ENCODE data around the gene COTL1.

Gene COTL1

DNA sequence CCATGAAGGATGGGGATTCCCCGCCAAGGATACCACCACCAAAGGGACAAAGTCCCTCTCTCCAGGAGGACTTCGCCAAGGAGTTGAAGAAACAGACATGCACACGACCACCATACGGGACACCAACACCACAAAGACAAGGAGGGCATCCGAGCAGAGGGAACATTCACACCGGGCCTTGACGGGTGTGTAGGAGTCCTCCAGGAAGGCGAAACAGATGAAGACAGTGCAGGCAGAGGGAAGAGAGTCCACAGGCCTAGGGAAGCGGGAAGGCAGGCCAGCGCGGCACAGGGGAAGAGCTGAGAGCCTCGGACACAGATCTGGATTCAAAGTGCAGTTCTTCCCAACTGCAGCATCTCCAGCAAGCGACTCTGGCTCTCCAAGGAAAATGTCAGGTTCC lies 10.8 kb downstream of the COTL1 start:
- H3K27ac Mint-ChIP-seq (ENCODE audit: low read depth): peak overlapping the region; percentile 90
- no peaks in the 10 kb centered on the region for H3K9me3 Mint-ChIP-seq
- peaks cover 13% of the 10 kb centered on the region for H3K36me3 Mint-ChIP-seq (ENCODE audit: insufficient read depth)
- peak overlapping the region; percentile 75 for H3K4me3 Mint-ChIP-seq
- DNase-seq (ENCODE audit: low spot score in 2 of 2) (no peak), ATAC-seq (replicated peaks; ENCODE audit: extremely low read depth, poor library complexity, severe bottlenecking) (no peak)
- H3K27me3 Mint-ChIP-seq: no peaks in the 10 kb centered on the region
- H3K4me1 Mint-ChIP-seq: peaks cover 86% of the 10 kb centered on the region

DNA sequence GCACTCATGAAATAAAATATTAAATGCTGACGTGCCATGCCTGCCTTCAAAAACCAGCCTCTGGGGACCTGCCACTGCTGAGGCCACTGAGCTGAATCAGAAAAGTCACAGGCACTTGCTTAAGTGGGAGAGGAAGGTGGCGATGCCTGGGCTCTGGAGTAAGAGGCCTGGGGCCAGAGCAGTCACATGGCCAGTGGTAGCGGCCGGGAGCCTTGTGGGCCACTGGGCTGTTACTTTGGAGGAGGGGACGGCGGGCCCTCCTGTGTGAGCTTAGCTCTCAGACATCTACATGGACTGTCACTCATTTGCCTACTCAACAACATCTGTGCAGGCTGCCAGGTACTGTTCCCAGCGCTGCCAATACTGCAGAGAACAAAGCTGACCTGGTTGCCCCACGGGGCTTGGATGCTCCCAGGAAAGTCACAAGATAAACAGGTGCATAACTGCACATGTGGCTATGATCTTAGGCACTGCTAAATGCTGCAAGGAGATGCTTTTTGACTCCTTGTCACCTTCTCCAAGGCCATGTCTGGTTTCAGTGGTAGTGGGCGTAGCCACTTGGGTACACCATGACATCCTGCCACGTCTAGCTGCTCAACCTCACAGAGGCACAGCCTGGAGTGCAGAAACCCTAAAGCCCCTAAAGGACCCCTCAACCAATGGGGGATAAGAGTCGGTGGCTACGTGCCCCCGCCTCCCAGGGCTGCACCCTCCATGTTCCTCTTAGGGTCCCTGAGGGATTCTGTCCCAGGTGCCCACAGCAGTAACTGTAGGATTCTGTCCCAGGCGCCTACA lies 11.6 kb downstream of the COTL1 start:
- no peaks in the 10 kb centered on the region for H3K9me3 Mint-ChIP-seq
- no peaks in the 10 kb centered on the region for H3K27me3 Mint-ChIP-seq
- H3K4me3 Mint-ChIP-seq: peak overlapping the region; percentile 75
- peak in 1 of 2 donors; percentile 60 for DNase-seq (ENCODE audit: low spot score in 2 of 2)
- H3K4me1 Mint-ChIP-seq: peaks cover 86% of the 10 kb centered on the region
- H3K36me3 Mint-ChIP-seq (ENCODE audit: insufficient read depth): peaks cover 15% of the 10 kb centered on the region
- peak; percentile 53 for ATAC-seq (replicated peaks; ENCODE audit: extremely low read depth, poor library complexity, severe bottlenecking)
- H3K27ac Mint-ChIP-seq (ENCODE audit: low read depth): peak overlapping the region; percentile 90

DNA sequence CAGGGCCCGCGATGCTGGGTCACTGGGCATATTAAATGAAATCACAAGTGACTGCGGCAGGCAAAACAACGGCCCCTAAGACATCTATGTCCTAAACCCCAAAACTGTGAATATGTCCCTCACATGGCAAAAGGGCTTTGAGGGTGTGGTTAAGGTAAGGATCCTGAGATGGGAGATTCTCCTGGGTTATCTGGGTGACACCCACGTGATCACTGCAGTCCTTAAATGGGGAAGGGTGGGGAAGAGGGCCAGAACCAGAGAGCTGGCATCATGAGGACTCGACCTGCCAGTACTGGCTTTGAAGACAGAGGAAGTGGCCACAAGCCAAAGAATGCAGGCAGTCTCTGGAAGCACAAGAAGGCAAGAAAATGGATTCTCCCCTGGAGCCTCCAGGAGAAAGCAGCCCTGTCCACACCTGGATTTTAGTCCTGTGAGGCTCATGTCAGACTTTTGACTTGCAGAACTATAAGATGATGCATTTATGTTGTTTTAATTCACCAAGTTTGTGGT lies 12.5 kb downstream of the COTL1 start:
- no peaks in the 10 kb centered on the region for H3K9me3 Mint-ChIP-seq
- H3K36me3 Mint-ChIP-seq (ENCODE audit: insufficient read depth): peaks cover 13% of the 10 kb centered on the region

DNA sequence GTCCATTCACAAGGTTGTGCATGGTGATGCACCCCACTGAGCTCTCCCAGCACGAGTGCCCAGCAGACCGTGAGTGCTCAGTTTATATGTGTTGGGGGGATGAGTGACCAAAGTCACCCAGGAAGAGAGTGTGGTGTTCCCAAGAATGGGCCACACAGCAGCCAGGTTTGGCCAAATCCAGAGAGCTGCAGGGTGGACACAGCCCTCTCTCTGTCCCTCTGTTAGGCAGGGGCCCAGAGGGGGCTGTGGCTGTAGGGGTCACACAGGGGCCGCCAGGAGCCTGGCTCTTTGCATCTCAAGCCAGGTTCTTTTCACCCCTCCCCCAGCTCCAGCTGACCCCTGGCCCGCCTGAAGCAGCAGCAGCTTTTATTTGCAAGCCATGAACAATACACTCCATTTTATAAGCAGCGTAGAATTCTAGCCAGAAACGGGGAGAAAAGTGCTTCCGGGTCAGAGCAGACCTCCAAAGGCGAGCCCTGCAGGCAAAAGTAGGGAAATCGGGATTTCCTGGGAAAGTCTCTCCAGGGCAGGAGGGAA lies 13.3 kb downstream of the COTL1 start:
- Mint-ChIP-seq H3K9me3 (no peaks in the 10 kb centered on the region), H3K27ac (ENCODE audit: low read depth) (peak overlapping the region; percentile 95), H3K36me3 (ENCODE audit: insufficient read depth) (peaks cover 17% of the 10 kb centered on the region), H3K4me1 (peaks cover 86% of the 10 kb centered on the region), H3K4me3 (peak overlapping the region; percentile 75), H3K27me3 (no peaks in the 10 kb centered on the region)
- ATAC-seq (replicated peaks; ENCODE audit: extremely low read depth, poor library complexity, severe bottlenecking) (no peak), DNase-seq (ENCODE audit: low spot score in 2 of 2) (no peak)

More for the DNA sequence above, 12.5 kb downstream of the COTL1 start:
- no peaks in the 10 kb centered on the region for H3K27me3 Mint-ChIP-seq
- ATAC-seq (replicated peaks; ENCODE audit: extremely low read depth, poor library complexity, severe bottlenecking): no peak
- no peak overlapping the region for H3K27ac Mint-ChIP-seq (ENCODE audit: low read depth)
- DNase-seq (ENCODE audit: low spot score in 2 of 2): no peak
- H3K4me1 Mint-ChIP-seq: peaks cover 86% of the 10 kb centered on the region
- H3K4me3 Mint-ChIP-seq: peak overlapping the region; percentile 75

DNA sequence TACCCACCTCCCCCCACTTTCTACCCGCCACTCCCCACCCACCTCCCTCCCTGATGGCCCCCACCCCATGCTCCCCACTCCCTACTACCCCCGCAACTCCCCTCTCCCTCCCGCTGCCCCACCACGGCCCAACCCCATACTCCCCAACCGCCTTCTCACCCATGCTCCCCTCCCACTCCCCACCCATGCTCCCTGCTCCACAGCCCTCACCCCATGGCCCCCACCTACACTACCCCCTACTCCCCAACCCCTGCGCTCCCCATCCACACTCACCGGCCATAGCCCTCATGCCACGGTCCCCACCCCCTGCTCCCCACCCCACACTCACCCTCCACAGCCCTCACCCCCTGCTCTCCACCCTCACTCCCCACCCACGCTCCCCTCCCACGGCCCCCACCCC lies 13.9 kb downstream of the COTL1 start:
- Mint-ChIP-seq H3K36me3 (ENCODE audit: insufficient read depth) (peaks cover 20% of the 10 kb centered on the region), H3K27ac (ENCODE audit: low read depth) (peak overlapping the region; percentile 95), H3K4me3 (peak overlapping the region; percentile 75), H3K4me1 (peaks cover 85% of the 10 kb centered on the region), H3K9me3 (no peaks in the 10 kb centered on the region), H3K27me3 (no peaks in the 10 kb centered on the region)
- DNase-seq (ENCODE audit: low spot score in 2 of 2): no peak
- no peak for ATAC-seq (replicated peaks; ENCODE audit: extremely low read depth, poor library complexity, severe bottlenecking)

DNA sequence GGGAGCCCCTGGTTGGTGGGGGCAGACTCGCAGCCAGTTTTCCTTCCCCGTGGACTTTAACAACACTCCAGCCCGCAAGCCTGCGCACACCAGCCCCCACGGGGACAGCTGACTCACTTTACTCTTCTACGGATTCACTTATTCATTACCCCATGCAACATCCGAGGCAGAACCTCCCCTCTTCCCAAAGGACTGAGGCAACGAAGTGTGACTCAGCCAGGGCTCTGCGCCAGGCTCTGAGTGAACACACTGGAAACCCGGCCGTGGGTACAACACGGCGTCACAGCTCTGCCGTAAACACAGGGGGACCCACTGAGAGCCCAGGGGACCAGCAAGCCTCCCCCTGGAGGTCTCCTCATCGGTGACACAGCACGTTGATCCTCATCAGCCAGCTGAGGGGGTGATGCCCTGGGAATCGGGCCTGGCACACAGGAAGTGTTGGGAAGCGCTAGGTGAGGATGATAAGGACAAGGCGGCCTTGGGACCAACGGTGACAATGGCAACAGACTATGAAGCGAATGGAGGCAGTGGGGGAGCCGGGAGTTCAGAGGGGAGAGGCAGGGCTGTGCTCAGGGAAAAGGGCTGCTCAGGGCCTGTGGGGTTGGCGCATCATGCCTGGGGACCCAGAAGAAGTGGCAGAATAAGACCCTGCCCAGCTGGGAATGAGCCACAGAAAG lies 14.6 kb downstream of the COTL1 start:
- DNase-seq (ENCODE audit: low spot score in 2 of 2): no peak
- no peaks in the 10 kb centered on the region for H3K9me3 Mint-ChIP-seq
- H3K27me3 Mint-ChIP-seq: no peaks in the 10 kb centered on the region
- H3K27ac Mint-ChIP-seq (ENCODE audit: low read depth): peak overlapping the region; percentile 95
- peaks cover 19% of the 10 kb centered on the region for H3K36me3 Mint-ChIP-seq (ENCODE audit: insufficient read depth)
- H3K4me3 Mint-ChIP-seq: peak overlapping the region; percentile 75
- ATAC-seq (replicated peaks; ENCODE audit: extremely low read depth, poor library complexity, severe bottlenecking): no peak
- peaks cover 83% of the 10 kb centered on the region for H3K4me1 Mint-ChIP-seq

DNA sequence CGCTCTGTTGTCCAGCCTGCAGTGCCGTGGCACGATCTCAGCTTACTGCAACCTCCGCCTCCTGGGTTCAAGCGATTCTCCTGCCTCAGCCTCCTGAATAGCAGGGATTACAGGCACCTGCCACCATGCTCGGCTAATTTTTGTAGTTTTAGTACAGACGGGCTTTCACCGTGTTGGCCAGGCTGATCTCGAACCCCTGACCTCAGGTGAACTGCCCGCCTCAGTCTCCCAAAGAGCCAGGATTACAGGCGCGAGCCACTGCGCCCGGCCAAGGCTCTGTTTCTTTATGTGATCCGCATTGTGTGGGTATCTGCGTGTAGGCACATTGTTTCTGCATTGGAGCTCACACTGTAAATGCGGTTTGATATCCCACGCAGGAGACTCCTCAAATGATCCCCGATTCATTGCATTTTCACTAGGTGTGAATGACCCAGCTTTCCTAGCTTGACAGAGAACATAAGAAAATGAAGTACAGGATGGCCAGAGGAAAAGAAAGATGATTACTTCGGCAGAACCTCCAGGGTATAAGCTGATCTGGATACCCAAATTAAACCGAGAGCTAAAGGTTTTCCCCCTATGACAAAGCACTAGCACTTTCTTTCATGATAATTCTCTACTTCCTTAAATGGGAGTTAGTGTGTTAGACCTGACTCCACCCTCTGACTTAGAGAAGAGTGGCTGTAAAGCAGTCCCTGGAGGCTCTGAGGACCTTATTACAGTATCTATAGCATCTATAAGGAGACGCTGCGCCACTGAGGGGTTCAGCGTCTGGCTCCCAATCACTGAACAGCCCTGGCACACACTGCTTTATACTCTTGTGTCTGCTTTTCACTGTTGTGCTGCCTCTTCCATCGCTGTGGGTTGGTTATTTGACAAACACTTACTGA lies 17.3 kb downstream of the COTL1 start:
- ATAC-seq (replicated peaks; ENCODE audit: extremely low read depth, poor library complexity, severe bottlenecking): peak; percentile 57
- H3K27ac Mint-ChIP-seq (ENCODE audit: low read depth): peak overlapping the region; percentile 95
- H3K4me3 Mint-ChIP-seq: peak overlapping the region; percentile 85
- no peaks in the 10 kb centered on the region for H3K9me3 Mint-ChIP-seq
- H3K36me3 Mint-ChIP-seq (ENCODE audit: insufficient read depth): peaks cover 17% of the 10 kb centered on the region
- no peak for DNase-seq (ENCODE audit: low spot score in 2 of 2)
- H3K27me3 Mint-ChIP-seq: no peaks in the 10 kb centered on the region
- H3K4me1 Mint-ChIP-seq: peaks cover 84% of the 10 kb centered on the region

DNA sequence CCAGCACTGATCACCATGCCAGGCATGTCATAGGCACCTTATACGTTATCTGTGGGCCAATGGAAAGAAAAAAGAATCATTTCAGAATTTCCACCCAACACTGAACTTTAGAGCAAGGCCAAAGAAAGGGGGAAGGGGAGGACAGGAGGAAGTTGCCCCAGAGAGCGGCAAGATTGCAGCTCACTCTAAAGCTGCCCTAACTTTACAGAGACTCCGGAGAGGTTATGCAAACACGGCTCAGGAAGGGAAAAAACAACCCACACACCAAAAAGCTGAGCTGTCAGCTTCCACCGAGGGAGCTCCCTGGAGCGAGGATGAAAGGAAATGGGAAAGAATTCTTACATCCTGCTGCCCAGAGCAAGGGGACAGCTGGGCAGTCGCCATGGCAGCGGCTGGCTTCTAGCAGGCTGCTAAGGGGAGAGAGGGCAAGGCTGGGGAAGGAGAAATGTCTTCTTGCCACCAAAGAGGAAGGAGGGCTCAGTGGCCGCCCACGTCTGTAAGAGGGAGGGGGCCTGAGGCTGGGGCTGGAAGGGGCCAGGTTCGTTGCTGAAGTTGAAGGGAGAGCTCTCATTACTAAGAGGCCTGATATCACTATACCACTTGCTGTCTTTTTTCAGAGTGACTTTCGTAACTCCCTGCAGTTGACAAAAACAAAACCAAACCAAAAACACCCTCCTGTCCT lies 18.2 kb downstream of the COTL1 start:
- Mint-ChIP-seq H3K36me3 (ENCODE audit: insufficient read depth) (peaks cover 21% of the 10 kb centered on the region), H3K9me3 (no peaks in the 10 kb centered on the region), H3K4me1 (peaks cover 86% of the 10 kb centered on the region), H3K4me3 (peak overlapping the region; percentile 85), H3K27ac (ENCODE audit: low read depth) (peak overlapping the region; percentile 95), H3K27me3 (no peaks in the 10 kb centered on the region)
- ATAC-seq (replicated peaks; ENCODE audit: extremely low read depth, poor library complexity, severe bottlenecking): peak; percentile 38
- DNase-seq (ENCODE audit: low spot score in 2 of 2): peak in 1 of 2 donors; percentile 37

DNA sequence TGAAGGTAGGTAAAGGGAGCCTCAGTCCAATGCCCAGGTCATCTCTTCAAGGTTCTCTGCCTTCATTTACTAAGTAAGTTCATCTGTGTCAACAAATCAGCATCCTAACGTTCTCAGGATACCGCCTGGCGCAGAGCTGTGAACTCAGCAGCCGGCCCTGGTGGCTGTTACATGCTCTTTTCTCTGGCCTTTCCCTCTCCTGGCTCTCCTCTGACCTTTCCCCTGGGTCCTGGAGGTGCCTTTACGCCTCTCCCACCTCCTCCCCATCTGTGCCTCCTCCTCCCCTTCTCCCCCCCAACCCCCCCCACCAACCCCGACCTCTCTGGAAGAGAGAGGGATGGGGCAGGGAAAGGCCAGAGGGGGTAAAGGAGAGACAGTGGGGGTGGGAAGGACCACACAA lies 19.5 kb downstream of the COTL1 start:
- peak overlapping the region; percentile 97 for H3K27ac Mint-ChIP-seq (ENCODE audit: low read depth)
- H3K4me3 Mint-ChIP-seq: peak overlapping the region; percentile 85
- H3K27me3 Mint-ChIP-seq: no peaks in the 10 kb centered on the region
- peaks cover 5% of the 10 kb centered on the region for H3K9me3 Mint-ChIP-seq
- peaks cover 90% of the 10 kb centered on the region for H3K4me1 Mint-ChIP-seq
- H3K36me3 Mint-ChIP-seq (ENCODE audit: insufficient read depth): peaks cover 31% of the 10 kb centered on the region
- DNase-seq (ENCODE audit: low spot score in 2 of 2): no peak
- no peak for ATAC-seq (replicated peaks; ENCODE audit: extremely low read depth, poor library complexity, severe bottlenecking)

DNA sequence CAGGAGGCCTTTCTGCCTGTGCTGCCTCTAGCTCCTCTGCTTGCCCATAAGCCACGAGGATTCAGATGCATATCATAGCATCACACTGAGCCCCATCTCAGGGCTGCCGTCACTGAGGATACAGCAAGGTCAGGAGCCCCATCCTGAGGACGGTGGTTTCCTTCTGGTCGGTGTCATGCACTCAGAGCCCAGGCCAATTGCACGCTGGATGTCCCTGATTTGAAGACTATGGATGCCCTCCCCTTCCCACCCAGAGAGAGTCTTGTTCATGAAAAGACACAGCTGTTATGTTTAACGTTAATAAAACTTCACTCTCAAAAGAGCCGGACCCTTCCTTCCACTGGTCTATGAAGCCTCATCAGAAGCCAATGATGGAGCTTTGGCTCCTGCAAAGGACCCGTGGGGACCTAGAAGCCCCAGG lies 19.9 kb downstream of the COTL1 start:
- Mint-ChIP-seq H3K4me3 (peak overlapping the region; percentile 85), H3K36me3 (ENCODE audit: insufficient read depth) (peaks cover 33% of the 10 kb centered on the region), H3K4me1 (peaks cover 90% of the 10 kb centered on the region), H3K9me3 (peaks cover 5% of the 10 kb centered on the region), H3K27me3 (no peaks in the 10 kb centered on the region), H3K27ac (ENCODE audit: low read depth) (peak overlapping the region; percentile 97)
- peak in 1 of 2 donors; percentile 39 for DNase-seq (ENCODE audit: low spot score in 2 of 2)
- ATAC-seq (replicated peaks; ENCODE audit: extremely low read depth, poor library complexity, severe bottlenecking): no peak

DNA sequence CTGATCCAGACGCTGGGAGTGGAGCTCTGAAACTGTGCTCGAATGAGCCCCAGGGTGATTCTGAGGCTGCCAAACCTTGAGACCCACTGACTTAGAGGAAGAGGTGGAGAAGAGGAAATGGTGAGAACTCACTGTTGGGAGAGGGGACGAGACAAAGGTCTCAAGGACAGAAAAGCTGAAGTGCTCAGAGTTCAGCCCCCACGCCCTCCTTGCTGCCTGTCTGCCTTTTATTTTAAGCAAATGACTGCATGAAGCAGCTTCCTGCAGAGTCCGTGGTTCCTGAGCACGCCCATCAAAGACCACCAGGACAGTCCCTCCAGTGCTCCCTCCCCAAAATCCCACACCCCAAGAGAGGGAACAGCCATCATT lies 20.4 kb downstream of the COTL1 start:
- H3K4me1 Mint-ChIP-seq: peaks cover 91% of the 10 kb centered on the region
- H3K27ac Mint-ChIP-seq (ENCODE audit: low read depth): peak overlapping the region; percentile 97
- no peaks in the 10 kb centered on the region for H3K27me3 Mint-ChIP-seq
- H3K9me3 Mint-ChIP-seq: peaks cover 5% of the 10 kb centered on the region
- peak overlapping the region; percentile 85 for H3K4me3 Mint-ChIP-seq
- DNase-seq (ENCODE audit: low spot score in 2 of 2) (no peak), ATAC-seq (replicated peaks; ENCODE audit: extremely low read depth, poor library complexity, severe bottlenecking) (no peak)
- peaks cover 36% of the 10 kb centered on the region for H3K36me3 Mint-ChIP-seq (ENCODE audit: insufficient read depth)

Data from central memory CD8-positive, alpha-beta T cell (primary cell).